ENCODE measurements around the gene CFDP1.

CFDP1 gene

DNA sequence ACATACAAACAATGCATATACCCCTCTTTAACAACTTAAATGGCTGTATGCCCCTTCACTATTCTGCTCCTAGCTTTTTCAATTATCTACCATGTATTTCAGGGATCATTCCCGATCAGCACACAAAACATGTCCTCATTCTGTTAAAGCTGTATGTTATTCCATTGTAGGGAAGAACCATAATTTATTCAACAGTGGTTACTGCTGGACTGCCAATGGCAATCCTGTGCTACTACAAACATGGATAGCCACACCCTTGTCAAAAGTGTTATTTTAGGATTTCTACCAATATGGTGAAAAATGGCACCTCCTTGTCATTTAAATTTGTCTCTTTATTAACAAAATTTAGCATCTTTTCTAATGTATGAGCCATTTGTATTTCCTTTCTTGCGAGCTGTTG is 96.8 kb downstream of the CFDP1 start:
- Histone ChIP-seq H3K36me3 (ENCODE audit: control insufficient read depth, insufficient read depth, low read length) (peaks cover 5% of the 10 kb centered on the region; the same call in 1 of the 2 replicates), H3K4me3 (ENCODE audit: low read depth, low read length) (no peak overlapping the region), H3K27me3 (ENCODE audit: control insufficient read depth, insufficient read depth, low read length) (no peaks in the 10 kb centered on the region), H3K27ac (ENCODE audit: low read depth, low read length) (no peak overlapping the region), H3K9ac (ENCODE audit: low read depth, low read length) (no peak overlapping the region), H3K9me3 (ENCODE audit: control insufficient read depth, insufficient read depth, low read length) (no peaks in the 10 kb centered on the region), H3K4me1 (ENCODE audit: control insufficient read depth, insufficient read depth, low read length) (peaks cover 16% of the 10 kb centered on the region)

DNA sequence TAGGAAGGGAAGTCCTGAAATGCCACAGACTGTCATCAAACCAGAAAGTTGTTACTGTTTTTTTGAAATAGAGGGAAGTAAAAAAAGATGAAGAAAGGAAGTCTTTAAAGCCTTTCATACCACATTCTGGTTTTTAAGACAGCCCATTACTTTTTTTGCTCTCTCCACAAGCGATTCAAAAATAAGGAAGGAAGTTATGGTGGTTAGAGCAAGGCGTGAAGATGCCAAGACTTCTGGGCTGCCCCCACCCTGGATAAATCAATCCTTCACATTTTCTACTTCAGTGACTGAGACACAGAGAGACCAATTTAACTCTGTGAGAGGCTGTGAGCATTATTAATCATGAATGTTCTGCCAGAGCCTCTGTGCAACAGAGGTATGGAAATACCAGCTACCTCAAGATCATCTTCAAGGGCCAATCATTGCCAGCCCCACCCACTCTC is 99.6 kb downstream of the CFDP1 start:
- Histone ChIP-seq H3K36me3 (ENCODE audit: control insufficient read depth, insufficient read depth, low read length) (0 out of 2 replicates have a peak, but pooled peaks cover 5% of the 10 kb centered on the region), H3K4me3 (ENCODE audit: low read depth, low read length) (no peak overlapping the region), H3K9me3 (ENCODE audit: control insufficient read depth, insufficient read depth, low read length) (no peaks in the 10 kb centered on the region), H3K9ac (ENCODE audit: low read depth, low read length) (no peak overlapping the region), H3K4me1 (ENCODE audit: control insufficient read depth, insufficient read depth, low read length) (no peaks in the 10 kb centered on the region), H3K27me3 (ENCODE audit: control insufficient read depth, insufficient read depth, low read length) (no peaks in the 10 kb centered on the region), H3K27ac (ENCODE audit: low read depth, low read length) (no peak overlapping the region)

DNA sequence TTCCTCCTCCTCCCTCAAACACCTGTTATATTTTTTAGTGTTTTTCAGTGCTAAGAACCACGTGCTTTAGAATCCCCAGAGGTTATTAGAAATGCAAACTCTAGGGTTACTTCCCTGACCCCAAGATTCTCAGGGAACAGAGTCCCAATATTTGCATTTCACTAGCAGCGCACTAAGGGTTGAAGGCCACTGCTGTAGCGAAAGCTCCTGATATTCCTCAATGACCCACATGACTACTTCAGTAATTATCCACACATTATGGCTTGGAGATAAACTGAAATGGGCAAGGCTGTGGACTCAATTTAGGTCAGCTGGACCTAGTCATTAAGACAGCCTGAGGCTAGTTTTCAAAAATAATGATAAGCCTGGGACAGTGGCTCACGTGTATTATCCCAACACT is 103.4 kb downstream of the CFDP1 start:
- no peaks in the 10 kb centered on the region for H3K9me3 ChIP-seq (ENCODE audit: control insufficient read depth, insufficient read depth, low read length)
- H3K9ac ChIP-seq (ENCODE audit: low read depth, low read length), result no peak overlapping the region
- H3K27ac ChIP-seq (ENCODE audit: low read depth, low read length), result no peak overlapping the region
- H3K4me3 ChIP-seq (ENCODE audit: low read depth, low read length), result no peak overlapping the region
- no peaks in the 10 kb centered on the region for H3K27me3 ChIP-seq (ENCODE audit: control insufficient read depth, insufficient read depth, low read length)
- 0 out of 2 replicates have a peak, but pooled peaks cover 5% of the 10 kb centered on the region for H3K36me3 ChIP-seq (ENCODE audit: control insufficient read depth, insufficient read depth, low read length)
- H3K4me1 ChIP-seq (ENCODE audit: control insufficient read depth, insufficient read depth, low read length), result no peaks in the 10 kb centered on the region

DNA sequence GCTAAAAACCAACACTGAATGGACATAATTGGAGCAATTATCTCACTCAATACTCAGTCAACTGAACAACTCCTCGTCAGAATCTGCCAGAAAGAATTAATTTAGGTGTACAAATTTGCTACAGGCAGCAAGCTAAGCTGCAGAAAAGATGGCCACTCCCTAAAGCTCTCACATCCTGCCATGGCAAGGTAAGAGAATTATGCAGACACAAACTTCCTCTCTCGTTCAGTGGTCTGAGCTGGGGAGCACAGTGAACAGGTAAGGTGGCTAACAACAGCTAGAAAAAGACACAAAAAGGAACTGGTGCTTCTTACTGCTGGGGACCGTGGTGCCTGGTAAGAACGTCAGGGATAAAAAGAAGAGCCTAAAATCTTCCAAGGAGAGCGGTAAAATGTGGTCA is 107.0 kb downstream of the CFDP1 start:
- H3K4me3 ChIP-seq (ENCODE audit: low read depth, low read length), result no peak overlapping the region
- no peaks in the 10 kb centered on the region for H3K9me3 ChIP-seq (ENCODE audit: control insufficient read depth, insufficient read depth, low read length)
- H3K27ac ChIP-seq (ENCODE audit: low read depth, low read length), result no peak overlapping the region
- H3K9ac ChIP-seq (ENCODE audit: low read depth, low read length), result no peak overlapping the region
- H3K4me1 ChIP-seq (ENCODE audit: control insufficient read depth, insufficient read depth, low read length), result no peaks in the 10 kb centered on the region
- H3K36me3 ChIP-seq (ENCODE audit: control insufficient read depth, insufficient read depth, low read length), result peaks cover 5% of the 10 kb centered on the region; the same call in 1 of the 2 replicates
- H3K27me3 ChIP-seq (ENCODE audit: control insufficient read depth, insufficient read depth, low read length), result no peaks in the 10 kb centered on the region

DNA sequence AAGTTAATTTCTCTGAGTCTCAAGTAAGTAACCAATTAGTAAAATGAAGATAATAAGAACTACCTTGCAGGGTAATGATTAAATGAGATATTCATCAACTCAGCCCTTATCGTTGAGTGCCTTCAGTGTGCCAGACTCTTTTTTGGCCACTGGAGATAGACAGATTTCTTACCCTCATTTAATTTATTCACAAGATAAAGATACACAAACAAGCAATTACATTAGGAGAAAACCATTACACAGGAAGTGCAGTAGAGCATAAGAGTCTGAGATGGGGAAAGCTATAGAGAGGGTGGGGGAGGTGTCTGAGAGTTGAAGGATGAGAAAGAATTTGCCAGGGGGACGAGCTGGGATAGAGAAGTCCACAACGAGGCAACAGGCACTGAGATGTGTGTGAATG is 109.4 kb downstream of the CFDP1 start:
- Histone ChIP-seq H3K4me1 (ENCODE audit: control insufficient read depth, insufficient read depth, low read length) (no peaks in the 10 kb centered on the region), H3K9me3 (ENCODE audit: control insufficient read depth, insufficient read depth, low read length) (no peaks in the 10 kb centered on the region), H3K4me3 (ENCODE audit: low read depth, low read length) (no peak overlapping the region), H3K27ac (ENCODE audit: low read depth, low read length) (no peak overlapping the region), H3K27me3 (ENCODE audit: control insufficient read depth, insufficient read depth, low read length) (no peaks in the 10 kb centered on the region), H3K9ac (ENCODE audit: low read depth, low read length) (no peak overlapping the region), H3K36me3 (ENCODE audit: control insufficient read depth, insufficient read depth, low read length) (peaks cover 5% of the 10 kb centered on the region; the same call in 1 of the 2 replicates)

DNA sequence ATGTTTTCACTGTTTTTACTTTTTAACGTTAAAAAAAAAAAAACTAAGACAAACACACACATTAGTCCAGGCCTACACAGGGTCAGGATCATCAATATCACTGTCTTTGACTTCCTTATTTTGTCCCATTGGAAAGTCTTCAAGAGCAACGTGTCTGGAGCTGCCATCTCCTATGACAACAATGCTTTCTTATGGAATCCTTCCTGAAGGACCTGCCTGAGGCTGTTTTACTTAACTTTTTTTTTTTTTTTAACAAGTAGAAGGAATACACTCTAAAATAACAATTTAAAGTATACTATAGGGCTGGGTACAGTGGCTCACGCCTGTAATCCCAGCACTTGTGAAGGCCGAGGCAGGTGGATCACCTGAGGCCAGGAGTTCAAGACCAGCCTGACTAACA is 110.1 kb downstream of the CFDP1 start:
- Histone ChIP-seq H3K27me3 (ENCODE audit: control insufficient read depth, insufficient read depth, low read length) (no peaks in the 10 kb centered on the region), H3K27ac (ENCODE audit: low read depth, low read length) (no peak overlapping the region), H3K4me3 (ENCODE audit: low read depth, low read length) (no peak overlapping the region), H3K9me3 (ENCODE audit: control insufficient read depth, insufficient read depth, low read length) (no peaks in the 10 kb centered on the region), H3K4me1 (ENCODE audit: control insufficient read depth, insufficient read depth, low read length) (no peaks in the 10 kb centered on the region), H3K36me3 (ENCODE audit: control insufficient read depth, insufficient read depth, low read length) (peaks cover 5% of the 10 kb centered on the region; the same call in 1 of the 2 replicates), H3K9ac (ENCODE audit: low read depth, low read length) (no peak overlapping the region)

DNA sequence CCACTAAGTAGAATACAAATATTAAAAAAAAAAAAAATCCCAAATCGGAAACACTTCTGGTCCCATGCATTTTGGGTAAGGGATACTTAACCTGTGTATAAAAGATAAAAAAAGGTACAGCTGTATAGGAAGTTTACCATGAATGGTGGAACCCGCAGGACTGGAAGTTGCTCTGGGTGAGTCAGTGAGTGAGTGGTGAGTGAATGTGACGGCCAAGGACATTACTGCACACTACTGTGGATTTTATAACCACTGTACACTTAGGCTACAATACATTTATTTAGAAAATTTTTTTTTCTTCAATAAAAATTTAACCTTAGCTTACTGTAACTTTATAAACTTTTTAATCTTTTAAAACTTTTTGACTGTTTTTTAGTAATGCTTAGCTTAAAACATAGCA is 110.6 kb downstream of the CFDP1 start:
- Histone ChIP-seq H3K4me1 (ENCODE audit: control insufficient read depth, insufficient read depth, low read length) (no peaks in the 10 kb centered on the region), H3K9ac (ENCODE audit: low read depth, low read length) (no peak overlapping the region), H3K9me3 (ENCODE audit: control insufficient read depth, insufficient read depth, low read length) (no peaks in the 10 kb centered on the region), H3K27ac (ENCODE audit: low read depth, low read length) (no peak overlapping the region), H3K36me3 (ENCODE audit: control insufficient read depth, insufficient read depth, low read length) (peaks cover 5% of the 10 kb centered on the region; the same call in 1 of the 2 replicates), H3K4me3 (ENCODE audit: low read depth, low read length) (no peak overlapping the region), H3K27me3 (ENCODE audit: control insufficient read depth, insufficient read depth, low read length) (no peaks in the 10 kb centered on the region)

DNA sequence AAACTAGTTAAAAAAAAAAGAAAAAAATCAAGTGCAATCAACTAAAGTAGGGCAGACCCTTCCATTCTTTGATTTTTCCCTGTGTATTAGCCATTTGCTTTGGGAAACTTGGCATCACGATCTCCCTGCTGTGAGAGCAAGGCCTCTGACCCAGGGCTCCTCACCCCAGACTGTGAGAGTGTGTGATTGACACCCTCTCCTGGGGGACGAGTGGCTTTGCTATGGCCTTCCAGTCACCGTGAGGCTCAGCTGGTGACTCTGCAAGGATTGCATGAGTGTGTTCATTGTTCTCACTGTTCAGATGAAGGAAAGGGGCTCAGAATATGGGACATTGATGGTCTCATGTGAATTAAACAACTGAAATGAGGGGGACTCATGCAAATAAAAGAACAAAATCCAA is 112.9 kb downstream of the CFDP1 start:
- H3K9me3 ChIP-seq (ENCODE audit: control insufficient read depth, insufficient read depth, low read length), result no peaks in the 10 kb centered on the region
- H3K4me1 ChIP-seq (ENCODE audit: control insufficient read depth, insufficient read depth, low read length), result no peaks in the 10 kb centered on the region
- no peak overlapping the region for H3K9ac ChIP-seq (ENCODE audit: low read depth, low read length)
- H3K27me3 ChIP-seq (ENCODE audit: control insufficient read depth, insufficient read depth, low read length), result no peaks in the 10 kb centered on the region
- no peak overlapping the region for H3K4me3 ChIP-seq (ENCODE audit: low read depth, low read length)
- H3K36me3 ChIP-seq (ENCODE audit: control insufficient read depth, insufficient read depth, low read length), result peaks cover 5% of the 10 kb centered on the region; the same call in 1 of the 2 replicates
- H3K27ac ChIP-seq (ENCODE audit: low read depth, low read length), result no peak overlapping the region

DNA sequence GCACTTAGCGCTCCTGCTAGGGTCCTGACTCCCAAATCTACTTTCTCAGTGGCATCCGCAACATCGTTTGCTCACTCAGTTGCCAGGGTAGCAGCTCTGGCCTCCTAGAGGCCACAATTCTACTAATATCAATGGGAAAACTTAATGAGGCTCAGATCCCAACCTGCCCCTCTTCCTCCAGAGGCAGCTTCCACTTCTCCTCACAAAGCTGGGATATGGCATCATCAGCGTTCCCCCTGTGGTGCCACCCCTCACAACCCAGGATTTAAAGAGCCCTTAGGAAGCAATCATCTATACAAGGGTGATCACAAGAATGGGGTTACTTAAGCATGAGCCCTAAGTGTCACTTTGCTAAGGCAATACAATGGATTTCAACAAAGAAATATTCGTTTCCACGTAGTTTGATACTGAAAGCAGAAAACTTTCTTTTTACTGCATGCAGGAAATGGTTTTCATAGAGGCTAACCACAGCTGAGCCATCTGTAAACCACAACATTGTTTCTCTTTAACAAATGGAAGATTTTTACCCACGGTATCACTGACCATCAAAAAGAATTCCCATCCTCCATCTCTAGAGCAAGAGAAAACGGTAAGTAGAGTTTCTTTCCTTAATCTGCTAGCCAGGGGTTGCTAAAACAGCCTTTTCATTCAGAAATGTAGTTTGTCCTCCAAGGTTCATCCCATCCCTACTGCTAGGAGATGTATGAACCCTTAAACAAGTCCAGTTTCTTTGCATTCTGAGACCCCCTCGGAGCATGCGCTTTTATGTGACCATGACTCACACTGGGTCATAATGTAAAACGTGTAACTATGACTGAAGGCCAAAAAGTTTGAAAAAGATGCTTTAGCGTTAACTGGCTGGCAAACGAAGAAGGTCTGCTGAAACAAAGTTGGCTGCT is 113.5 kb downstream of the CFDP1 start:
- no peak overlapping the region for H3K27ac ChIP-seq (ENCODE audit: low read depth, low read length)
- H3K4me3 ChIP-seq (ENCODE audit: low read depth, low read length), result no peak overlapping the region

DNA sequence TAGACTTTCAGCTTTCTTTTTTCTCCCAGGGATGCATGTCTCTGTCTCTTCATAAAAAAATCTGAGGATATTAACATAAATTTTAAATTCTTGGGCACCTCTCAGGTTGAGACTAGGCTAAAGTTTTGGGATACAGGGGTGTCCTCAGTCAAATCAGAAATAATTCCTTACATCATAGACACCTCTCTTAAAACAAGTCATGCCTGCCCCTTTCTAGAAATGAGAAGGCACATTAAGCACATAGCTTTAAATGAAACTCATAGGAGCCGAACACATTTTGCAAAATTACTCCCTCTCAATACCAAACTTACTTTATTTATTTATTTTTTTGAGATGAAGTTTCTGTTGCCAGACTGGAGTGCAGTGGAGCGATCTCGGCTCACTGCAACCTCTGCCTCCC is 114.6 kb downstream of the CFDP1 start:
- no peaks in the 10 kb centered on the region for H3K9me3 ChIP-seq (ENCODE audit: control insufficient read depth, insufficient read depth, low read length)
- H3K36me3 ChIP-seq (ENCODE audit: control insufficient read depth, insufficient read depth, low read length), result peaks cover 11% of the 10 kb centered on the region
- no peak overlapping the region for H3K27ac ChIP-seq (ENCODE audit: low read depth, low read length)
- no peaks in the 10 kb centered on the region for H3K27me3 ChIP-seq (ENCODE audit: control insufficient read depth, insufficient read depth, low read length)
- no peaks in the 10 kb centered on the region for H3K4me1 ChIP-seq (ENCODE audit: control insufficient read depth, insufficient read depth, low read length)
- no peak overlapping the region for H3K4me3 ChIP-seq (ENCODE audit: low read depth, low read length)
- no peak overlapping the region for H3K9ac ChIP-seq (ENCODE audit: low read depth, low read length)

More for the DNA sequence above, 113.5 kb downstream of the CFDP1 start:
- no peaks in the 10 kb centered on the region for H3K4me1 ChIP-seq (ENCODE audit: control insufficient read depth, insufficient read depth, low read length)
- no peaks in the 10 kb centered on the region for H3K9me3 ChIP-seq (ENCODE audit: control insufficient read depth, insufficient read depth, low read length)
- H3K9ac ChIP-seq (ENCODE audit: low read depth, low read length), result no peak overlapping the region
- no peaks in the 10 kb centered on the region for H3K27me3 ChIP-seq (ENCODE audit: control insufficient read depth, insufficient read depth, low read length)
- peaks cover 5% of the 10 kb centered on the region; the same call in 1 of the 2 replicates for H3K36me3 ChIP-seq (ENCODE audit: control insufficient read depth, insufficient read depth, low read length)

DNA sequence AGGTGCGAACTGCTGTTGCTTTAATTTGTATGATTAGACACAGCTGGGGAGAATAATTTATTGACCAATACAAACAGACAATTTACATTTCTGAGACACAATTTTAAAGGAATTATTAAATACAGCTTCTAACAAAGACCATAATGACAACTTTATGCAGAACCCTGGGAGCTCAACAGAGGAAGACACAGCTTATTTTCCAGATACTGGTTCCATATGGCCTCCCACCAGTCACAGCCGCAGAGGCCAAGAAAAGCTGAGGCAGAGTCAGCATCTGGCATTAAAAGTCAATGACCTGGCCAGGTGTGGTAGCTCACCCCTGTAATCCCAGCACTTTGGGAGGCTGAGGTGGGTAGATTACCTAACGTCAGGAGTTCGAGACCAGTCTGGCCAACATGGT is 115.8 kb downstream of the CFDP1 start:
- peaks cover 6% of the 10 kb centered on the region for H3K36me3 ChIP-seq (ENCODE audit: control insufficient read depth, insufficient read depth, low read length)
- H3K4me3 ChIP-seq (ENCODE audit: low read depth, low read length), result no peak overlapping the region
- H3K4me1 ChIP-seq (ENCODE audit: control insufficient read depth, insufficient read depth, low read length), result no peaks in the 10 kb centered on the region
- no peaks in the 10 kb centered on the region for H3K9me3 ChIP-seq (ENCODE audit: control insufficient read depth, insufficient read depth, low read length)
- no peaks in the 10 kb centered on the region for H3K27me3 ChIP-seq (ENCODE audit: control insufficient read depth, insufficient read depth, low read length)
- H3K9ac ChIP-seq (ENCODE audit: low read depth, low read length), result no peak overlapping the region
- H3K27ac ChIP-seq (ENCODE audit: low read depth, low read length), result no peak overlapping the region

Measured in HUES48 (cell line).